ENCODE data around the gene DPH7.

- no peak for TF ChIP-seq CTCF (IDR thresholded peaks at IDR 0.05)
- no peak for TF ChIP-seq POLR2A (IDR thresholded peaks at IDR 0.05)
- TF ChIP-seq POLR2AphosphoS5 (IDR thresholded peaks at IDR 0.05), result no peak
- TF ChIP-seq EP300 (IDR thresholded peaks at IDR 0.05), result no peak
Observed at GRCh38 chr9:137593176-137593575, 14.5 kb upstream of the DPH7 start.

All from gastroesophageal sphincter (tissue), 3 donors.